ENCODE results near the gene DLX1.

DLX1 gene

DNA sequence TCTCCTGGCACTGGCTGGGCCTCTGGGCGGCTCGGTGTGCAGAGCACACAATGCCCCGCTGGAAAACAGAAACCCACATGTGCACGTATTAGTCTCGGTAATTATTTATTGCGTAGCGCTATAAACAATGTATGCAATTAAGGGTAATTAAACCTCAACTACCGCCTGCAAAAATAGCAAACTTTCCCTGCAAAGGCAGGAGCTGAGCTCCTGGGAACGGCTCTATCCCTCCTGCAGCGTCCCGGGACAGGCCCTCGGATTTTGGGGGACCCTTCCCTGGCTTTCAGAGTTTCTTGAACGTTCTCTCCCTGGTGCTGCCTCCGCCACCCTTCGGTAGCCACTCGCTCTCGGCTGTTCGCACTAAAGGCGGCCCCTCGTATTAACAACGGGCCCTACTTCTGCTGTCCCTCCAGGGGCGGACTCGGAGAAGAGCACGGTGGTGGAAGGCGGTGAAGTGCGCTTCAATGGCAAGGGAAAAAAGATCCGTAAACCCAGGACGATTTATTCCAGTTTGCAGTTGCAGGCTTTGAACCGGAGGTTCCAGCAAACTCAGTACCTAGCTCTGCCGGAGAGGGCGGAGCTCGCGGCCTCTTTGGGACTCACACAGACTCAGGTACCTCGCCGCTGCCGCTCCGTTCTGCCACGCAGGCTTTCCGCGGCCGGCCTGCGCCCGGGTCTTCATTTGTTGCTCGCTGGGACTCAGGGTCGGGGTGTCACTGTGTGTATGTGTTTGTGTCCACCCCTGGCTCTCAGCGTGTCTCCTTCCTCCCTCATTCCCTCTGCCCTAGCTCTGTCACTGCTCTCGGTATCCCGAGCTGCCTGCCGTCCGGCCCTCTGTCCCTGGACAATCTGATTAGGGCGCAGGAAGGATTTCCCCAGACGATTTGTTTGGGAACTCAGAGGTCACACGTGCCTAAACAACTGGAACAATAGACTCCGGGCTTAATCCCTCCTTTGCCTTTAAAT, 1.2 kb downstream of the DLX1 start:
- in situ Hi-C loops (cut with MboI; ENCODE audit: low sequenced_read_pairs, unreplicated experiment): loop anchor here (25.0 kb wide), 2 partner anchors 1274 to 1374 kb away; partner anchors contain the start of genes GAD1 and SP5

DNA sequence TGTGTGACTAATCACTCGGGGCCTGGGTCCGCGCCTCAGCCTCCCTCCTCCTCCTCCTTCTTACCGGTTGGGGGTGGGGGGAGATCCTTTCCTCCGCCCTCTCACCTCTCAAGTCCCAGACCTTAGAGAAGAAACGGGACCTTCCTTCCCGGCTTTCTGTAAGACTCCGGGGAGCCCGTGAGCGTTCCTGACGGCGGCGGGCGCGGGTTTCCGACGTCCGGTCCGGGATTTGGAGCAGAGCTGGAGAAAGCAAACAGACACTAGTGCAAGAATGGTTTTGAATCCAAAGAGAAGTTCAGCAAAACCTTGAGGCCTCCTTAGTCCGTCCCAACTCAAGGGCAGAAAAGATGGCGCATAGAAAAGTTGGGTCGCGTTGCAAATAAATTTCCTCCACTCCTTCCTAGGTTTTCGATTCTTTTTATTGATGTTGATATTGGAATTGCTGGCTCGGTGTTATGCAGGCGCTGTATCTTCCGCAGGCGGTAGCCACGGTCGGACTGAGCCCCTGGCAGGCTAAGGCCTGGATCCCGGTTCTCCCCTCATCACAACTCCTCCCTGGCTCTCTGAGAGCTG, 2.0 kb downstream of the DLX1 start:
- in situ Hi-C loops (cut with MboI; ENCODE audit: low sequenced_read_pairs, unreplicated experiment): loop anchor here (25.0 kb wide), 2 partner anchors 1275 to 1375 kb away; partner anchors contain the start of genes GAD1 and SP5
- TF ChIP-seq, protein P1, sequence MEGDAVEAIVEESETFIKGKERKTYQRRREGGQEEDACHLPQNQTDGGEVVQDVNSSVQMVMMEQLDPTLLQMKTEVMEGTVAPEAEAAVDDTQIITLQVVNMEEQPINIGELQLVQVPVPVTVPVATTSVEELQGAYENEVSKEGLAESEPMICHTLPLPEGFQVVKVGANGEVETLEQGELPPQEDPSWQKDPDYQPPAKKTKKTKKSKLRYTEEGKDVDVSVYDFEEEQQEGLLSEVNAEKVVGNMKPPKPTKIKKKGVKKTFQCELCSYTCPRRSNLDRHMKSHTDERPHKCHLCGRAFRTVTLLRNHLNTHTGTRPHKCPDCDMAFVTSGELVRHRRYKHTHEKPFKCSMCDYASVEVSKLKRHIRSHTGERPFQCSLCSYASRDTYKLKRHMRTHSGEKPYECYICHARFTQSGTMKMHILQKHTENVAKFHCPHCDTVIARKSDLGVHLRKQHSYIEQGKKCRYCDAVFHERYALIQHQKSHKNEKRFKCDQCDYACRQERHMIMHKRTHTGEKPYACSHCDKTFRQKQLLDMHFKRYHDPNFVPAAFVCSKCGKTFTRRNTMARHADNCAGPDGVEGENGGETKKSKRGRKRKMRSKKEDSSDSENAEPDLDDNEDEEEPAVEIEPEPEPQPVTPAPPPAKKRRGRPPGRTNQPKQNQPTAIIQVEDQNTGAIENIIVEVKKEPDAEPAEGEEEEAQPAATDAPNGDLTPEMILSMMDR (IDR thresholded peaks at IDR 0.05; ENCODE audit: borderline replicate concordance, control extremely low read depth, extremely low read depth, insufficient read depth, missing control alignments): no peak
- peak; percentile 15 for DNase-seq (ENCODE audit: low spot score)

More for the DNA sequence above, 1.2 kb downstream of the DLX1 start:
- TF ChIP-seq, protein P1 (IDR thresholded peaks at IDR 0.05; ENCODE audit: borderline replicate concordance, control extremely low read depth, extremely low read depth, insufficient read depth, missing control alignments): no peak
- peak; percentile 69 for DNase-seq (ENCODE audit: low spot score)

DNA sequence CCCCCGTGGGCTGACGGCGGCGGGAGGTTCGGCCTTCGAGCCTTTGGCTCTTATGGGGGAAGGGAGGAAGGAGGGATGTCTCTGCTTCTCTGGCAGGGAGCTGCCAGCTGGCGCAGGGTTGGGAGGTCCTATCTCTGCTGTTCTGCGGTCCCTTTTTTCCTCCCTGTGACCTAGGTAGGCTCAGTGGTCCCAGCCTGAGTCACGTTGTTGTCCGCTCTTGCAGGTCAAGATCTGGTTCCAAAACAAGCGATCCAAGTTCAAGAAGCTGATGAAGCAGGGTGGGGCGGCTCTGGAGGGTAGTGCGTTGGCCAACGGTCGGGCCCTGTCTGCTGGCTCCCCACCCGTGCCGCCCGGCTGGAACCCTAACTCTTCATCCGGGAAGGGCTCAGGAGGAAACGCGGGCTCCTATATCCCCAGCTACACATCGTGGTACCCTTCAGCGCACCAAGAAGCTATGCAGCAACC, 2.5 kb downstream of the DLX1 start:
- peak; percentile 34 for DNase-seq (ENCODE audit: low spot score)
- in situ Hi-C loops (cut with MboI; ENCODE audit: low sequenced_read_pairs, unreplicated experiment): loop anchor here (25.0 kb wide), 2 partner anchors 1276 to 1376 kb away; partner anchors contain the start of genes GAD1 and SP5
- TF ChIP-seq, protein P1 (IDR thresholded peaks at IDR 0.05; ENCODE audit: borderline replicate concordance, control extremely low read depth, extremely low read depth, insufficient read depth, missing control alignments): no peak

DNA sequence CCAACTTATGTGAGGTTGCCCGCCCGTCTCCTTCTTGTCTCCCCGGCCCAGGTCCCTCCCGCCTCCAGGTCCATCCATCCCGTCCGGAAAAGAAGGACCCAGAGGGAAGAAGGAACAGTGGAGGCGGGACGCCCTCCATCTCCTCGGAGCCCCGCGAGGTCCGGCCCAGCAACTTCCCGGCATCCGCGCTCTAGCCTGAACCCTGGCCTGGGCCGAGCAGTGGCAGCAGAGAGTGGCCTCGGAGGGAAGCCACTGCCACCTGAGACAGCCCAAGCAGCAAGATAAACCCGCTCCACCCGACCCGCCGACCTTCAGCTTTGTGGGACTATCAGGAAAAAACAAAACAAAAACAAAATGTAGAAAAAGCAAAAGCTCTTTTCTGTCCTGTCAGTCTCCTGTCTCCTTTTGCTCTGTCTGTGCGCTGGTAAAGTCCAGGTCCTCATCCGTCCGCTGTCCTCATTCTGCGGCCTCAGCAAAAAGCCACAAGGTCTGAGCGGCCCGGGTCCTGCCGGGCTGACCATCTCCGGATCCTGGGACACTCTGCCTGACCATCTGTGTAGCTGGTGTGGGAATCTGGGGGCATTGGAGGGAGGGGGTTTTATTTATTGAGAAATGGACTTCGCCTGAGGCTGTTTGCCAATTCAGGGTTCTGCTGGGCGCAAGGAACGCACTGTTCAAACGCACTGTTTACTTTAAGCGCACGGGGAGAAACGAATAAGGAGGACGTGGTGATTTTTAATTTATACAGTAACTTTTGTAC, 3.1 kb downstream of the DLX1 start:
- TF ChIP-seq, protein P1 (IDR thresholded peaks at IDR 0.05; ENCODE audit: borderline replicate concordance, control extremely low read depth, extremely low read depth, insufficient read depth, missing control alignments): no peak
- in situ Hi-C loops (cut with MboI; ENCODE audit: low sequenced_read_pairs, unreplicated experiment): loop anchor here (25.0 kb wide), 2 partner anchors 1276 to 1376 kb away; partner anchors contain the start of genes GAD1 and SP5
- DNase-seq (ENCODE audit: low spot score): peak; percentile 34

DNA sequence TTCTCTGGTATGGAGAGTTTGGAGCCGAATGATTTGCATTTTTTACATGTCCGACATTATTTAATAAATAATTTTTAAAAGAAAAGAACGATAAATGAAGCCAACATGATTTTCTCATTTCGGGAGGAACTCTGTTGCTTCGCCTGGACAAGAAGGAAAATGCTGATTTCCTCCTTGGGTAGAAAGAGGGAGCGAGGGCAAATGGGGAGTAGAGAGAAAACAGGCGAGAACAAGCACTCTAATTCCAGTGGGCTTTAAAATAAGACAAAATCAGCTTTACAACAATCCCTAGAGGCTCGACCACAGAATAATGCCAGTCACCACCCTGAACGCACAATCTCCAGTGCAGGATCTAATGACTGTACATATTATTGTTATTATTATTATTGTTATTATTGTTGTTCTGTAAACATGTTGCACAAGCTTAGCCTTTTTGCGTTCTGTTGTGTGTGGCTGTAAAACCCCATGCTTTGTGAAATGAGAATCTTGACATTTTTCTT, 3.7 kb downstream of the DLX1 start:
- no peak for DNase-seq (ENCODE audit: low spot score)
- TF ChIP-seq, protein P1 (IDR thresholded peaks at IDR 0.05; ENCODE audit: borderline replicate concordance, control extremely low read depth, extremely low read depth, insufficient read depth, missing control alignments): no peak
- in situ Hi-C loops (cut with MboI; ENCODE audit: low sequenced_read_pairs, unreplicated experiment): loop anchor here (25.0 kb wide), 2 partner anchors 1277 to 1377 kb away; partner anchors contain the start of genes GAD1 and SP5
